ENCODE data around the gene ARID1B. TPM values are rescaled to one million over a fixed set of nuclear protein-coding genes. Genes with fewer than 3 reads are reported as not detected.

Gene ARID1B
- total and polyA plus RNA-seq, 2 of the 13 experiments (the other 11 are each of a cell fraction or from before 2014, with no cell fraction given) = 20.1 to 32.6 TPM

GRCh38 chr6:156935000-156935399 lies 157.8 kb downstream of the ARID1B start (continued):
- no peak for TF ChIP-seq USF2 (IDR thresholded peaks at IDR 0.05; ENCODE audit: low read depth, low read length)
- TF ChIP-seq USF2 (CRISPR knock-in tag; IDR thresholded peaks at IDR 0.05; ENCODE audit: borderline replicate concordance) = no peak
- no peak for TF ChIP-seq ZNF7 (CRISPR knock-in tag; IDR thresholded peaks at IDR 0.05)
- no peak for TF ChIP-seq ZFP91 (CRISPR knock-in tag; IDR thresholded peaks at IDR 0.05; ENCODE audit: borderline replicate concordance)
- TF ChIP-seq KDM3A (CRISPR knock-in tag; IDR thresholded peaks at IDR 0.05; ENCODE audit: low read depth) = no peak
- no peak for TF ChIP-seq SPEN (CRISPR knock-in tag; IDR thresholded peaks at IDR 0.05; ENCODE audit: low read depth)

GRCh38 chr6:156938143-156938542 lies 161.0 kb downstream of the ARID1B start:
- FAIRE-seq (no peak), ATAC-seq (no peak), DNase-seq (ENCODE audit: low spot score) (no peak)
- intact Hi-C loops (cut with micrococcal nuclease; ENCODE audit: unreplicated experiment) = loop anchor here (10.0 kb wide), 1 partner anchor 373 kb away; no protein-coding TSS in a partner anchor
- H3K9ac ChIP-seq (ENCODE audit: insufficient read depth, low read depth, low read length) = no peak overlapping the region
- H3K4me1 ChIP-seq (ENCODE audit: insufficient read depth, low read length) = peaks cover 19% of the 10 kb centered on the region
- peaks cover 73% of the 10 kb centered on the region for H3K79me2 ChIP-seq (ENCODE audit: insufficient read depth, low read length)
- H3K4me2 ChIP-seq (ENCODE audit: low read depth, low read length) = no peak overlapping the region
- no TSS peak for BruUV-seq (replicated peaks)
- in situ Hi-C loops (cut with HindIII; ENCODE audit: extremely low pct_ligation_motif_present, low pct_unique_long_range_greater_than_20kb) = no loop called here
- no peak overlapping the region for H3K27ac ChIP-seq (ENCODE audit: extremely low read length, insufficient read depth, low read length)
- no peak overlapping the region for H2AFZ ChIP-seq (ENCODE audit: low read length)
- no peak overlapping the region for H3K4me3 ChIP-seq (replicated peaks in 1 of 3; ENCODE audit: insufficient read depth in 1 of 3, low read depth in 2 of 3, low read length in 3 of 3)
- ChIA-PET POLR2A (no interaction called here), CTCF (ENCODE audit: low intra/inter-chr PET ratio, low total read pairs) (no interaction called here)
- H3K36me3 ChIP-seq (replicated peaks in 1 of 2; ENCODE audit: control insufficient read depth in 1 of 2, insufficient read depth in 2 of 2, low read length in 2 of 2) = peaks cover 4 to 9% of the 10 kb centered on the region in 2 experiments; a peak in 3 of 5 replicates
- H3K27me3 ChIP-seq (ENCODE audit: control insufficient read depth in 1 of 2, insufficient read depth in 2 of 2, low read length in 2 of 2) = no peaks in the 10 kb centered on the region
- 92% methylated on average over 1 of the region's 1 CpG for WGBS (ENCODE audit: low lambda C conversion rate)
- H3K9me3 ChIP-seq (ENCODE audit: low read length) = no peaks in the 10 kb centered on the region
- TF ChIP-seq MAFF (IDR thresholded peaks at IDR 0.05; ENCODE audit: low read depth, low read length) = no peak
- no peak for TF ChIP-seq ZKSCAN5 (CRISPR knock-in tag; IDR thresholded peaks at IDR 0.05)
- H4K20me1 ChIP-seq (ENCODE audit: insufficient read depth, low read length) = no peaks in the 10 kb centered on the region; the same call in 1 of the 2 replicates
